CD4-positive, alpha-beta T cell treated with Interleukin-15 for 4 hours (primary cell): Measurements from ENCODE around the gene ARL15.
"Not testable (repeated sequence)": the region's sequence is repeated elsewhere in the genome, so short reads cannot be mapped to it uniquely, and the experiment has no call there.

Source experiments
- DNase-seq: peaks from one replicate; pipeline ENCODE4 v3.0.0-alpha.2; 2020; ENCODE audit warnings: low spot score

ARL15 gene

GRCh38 chr5:53982319-53982718 lies 328.1 kb downstream of the ARL15 start:
- not testable (repeated sequence) for DNase-seq

GRCh38 chr5:53980061-53980460 lies 330.3 kb downstream of the ARL15 start:
- no peak for DNase-seq

DNA sequence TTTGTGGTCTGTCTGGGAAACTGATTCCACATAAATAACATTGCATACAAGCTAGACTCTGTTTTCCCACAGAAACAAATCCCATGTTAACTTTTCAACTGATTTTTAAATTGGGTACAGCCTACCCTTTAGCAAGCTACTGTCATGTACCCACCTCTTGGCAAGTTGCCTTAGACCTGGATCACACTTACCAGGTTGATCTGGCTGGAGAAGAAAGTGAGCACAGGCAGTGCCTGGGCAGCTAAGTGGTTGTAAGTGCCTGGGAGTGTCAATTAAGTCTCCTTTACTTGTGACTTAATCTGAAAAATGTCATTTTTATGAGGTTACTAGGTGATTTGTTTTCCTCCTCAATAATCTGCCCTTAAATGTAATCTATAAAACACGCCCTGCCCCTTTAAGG lies 336.4 kb downstream of the ARL15 start:
- no peak for DNase-seq

- no peak for DNase-seq
These were observed 338.1 kb downstream of the ARL15 start for GRCh38 chr5:53972314-53972713.

- no peak for DNase-seq
These were observed 338.8 kb downstream of the ARL15 start for GRCh38 chr5:53971551-53971950.

DNA sequence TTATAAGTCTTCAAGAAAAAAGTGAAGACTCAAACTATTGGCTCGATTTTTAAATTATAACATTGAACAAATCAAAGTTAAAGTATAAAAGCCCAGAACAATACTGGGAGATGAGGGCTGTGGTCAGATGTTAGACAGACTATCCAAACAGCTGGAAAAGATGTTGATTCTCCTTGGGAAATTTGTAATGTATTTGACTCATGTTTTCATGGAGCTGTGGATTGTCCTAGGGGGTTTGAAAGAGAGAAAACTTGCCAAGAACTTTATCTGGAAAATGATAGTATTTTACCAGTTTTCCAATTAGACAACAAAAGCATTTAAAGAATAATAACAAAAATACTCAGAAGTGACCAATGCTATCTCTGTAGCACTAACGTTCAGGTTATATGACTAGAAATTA lies 339.2 kb downstream of the ARL15 start:
- no peak for DNase-seq

- DNase-seq = no peak
These were observed 339.9 kb downstream of the ARL15 start for GRCh38 chr5:53970475-53970874.

- no peak for DNase-seq
These were observed 341.1 kb downstream of the ARL15 start for GRCh38 chr5:53969176-53969730.

- DNase-seq = no peak
These were observed 344.9 kb downstream of the ARL15 start for GRCh38 chr5:53965459-53965858.

DNA sequence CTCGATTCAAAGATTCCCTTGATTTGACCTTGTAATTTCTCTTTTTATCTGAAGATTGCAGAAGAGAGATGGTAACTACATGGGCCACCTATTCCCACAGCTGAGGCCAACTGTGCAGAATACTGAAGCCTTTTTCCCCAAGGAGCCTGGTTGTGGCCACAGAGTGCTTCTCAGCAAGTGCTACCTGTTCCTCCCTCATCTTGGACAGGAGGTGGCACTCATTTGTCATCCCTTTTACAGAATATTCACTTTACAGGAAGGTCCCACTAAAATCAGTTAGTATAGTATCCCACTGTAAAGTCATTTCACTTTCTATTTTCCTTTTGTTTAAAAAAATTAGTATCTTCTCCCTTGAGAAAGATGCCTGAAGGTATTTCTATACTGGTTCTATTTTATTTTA lies 346.4 kb downstream of the ARL15 start:
- no peak for DNase-seq

- no peak for DNase-seq
These were observed 348.1 kb downstream of the ARL15 start for GRCh38 chr5:53962306-53962705.

DNA sequence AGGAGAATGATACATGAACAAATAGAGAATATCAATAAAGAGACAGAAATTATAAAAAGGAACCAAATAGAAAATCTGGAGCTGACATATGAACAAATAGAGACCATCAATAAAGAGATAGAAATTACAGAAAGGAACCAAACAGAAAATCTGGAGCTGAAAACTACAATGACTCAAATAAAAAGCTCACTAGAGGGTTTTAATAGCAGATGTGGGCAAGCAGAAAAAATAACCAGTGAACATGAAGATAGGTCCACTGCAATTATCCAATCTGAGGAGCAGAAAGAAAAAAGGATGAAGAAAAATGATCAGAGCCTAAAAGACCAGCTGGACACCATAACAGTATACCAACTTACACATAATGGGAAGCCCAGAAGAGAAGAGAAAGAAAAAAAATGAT lies 353.7 kb downstream of the ARL15 start:
- DNase-seq = no peak

DNA sequence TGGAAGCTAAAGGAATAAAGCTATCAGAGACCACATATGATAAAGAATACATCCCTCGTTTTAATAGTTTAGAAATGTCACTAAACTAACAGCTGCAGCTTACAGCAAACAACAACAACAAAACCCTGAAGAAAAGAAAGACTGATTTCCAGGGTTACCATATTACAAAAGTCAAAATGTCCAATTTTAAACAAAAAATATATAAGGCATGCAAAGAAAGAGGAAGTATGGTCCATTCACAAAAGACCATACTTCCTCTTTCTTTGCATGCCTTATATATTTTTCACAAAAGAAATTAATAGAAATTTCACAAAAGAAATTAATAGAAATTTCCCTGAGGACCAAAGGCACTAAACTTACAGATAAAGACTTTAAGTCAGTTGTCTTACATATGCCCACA lies 354.2 kb downstream of the ARL15 start:
- DNase-seq = no peak

- no peak for DNase-seq
These were observed 359.8 kb downstream of the ARL15 start for GRCh38 chr5:53950621-53951020.

DNA sequence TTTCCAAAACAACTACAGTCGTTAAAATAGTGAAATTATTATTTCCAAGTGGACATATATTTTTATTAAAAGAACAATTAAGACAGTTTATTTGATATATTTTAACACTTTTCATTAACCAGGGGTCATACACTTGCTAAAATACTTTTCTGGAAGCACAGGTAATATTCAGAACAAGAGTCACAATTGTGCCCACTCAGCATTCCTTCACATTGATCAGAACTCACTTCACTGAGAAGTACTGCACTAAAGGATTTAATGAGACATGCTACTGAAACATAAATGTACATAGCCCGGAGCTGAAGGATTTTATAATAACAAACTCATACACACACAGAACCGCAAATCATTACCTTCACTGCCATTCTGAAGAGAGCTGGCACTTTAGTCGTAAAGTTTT lies 361.8 kb downstream of the ARL15 start:
- DNase-seq = no peak

GRCh38 chr5:53946405-53947100 lies 363.8 kb downstream of the ARL15 start:
- DNase-seq = no peak

DNA sequence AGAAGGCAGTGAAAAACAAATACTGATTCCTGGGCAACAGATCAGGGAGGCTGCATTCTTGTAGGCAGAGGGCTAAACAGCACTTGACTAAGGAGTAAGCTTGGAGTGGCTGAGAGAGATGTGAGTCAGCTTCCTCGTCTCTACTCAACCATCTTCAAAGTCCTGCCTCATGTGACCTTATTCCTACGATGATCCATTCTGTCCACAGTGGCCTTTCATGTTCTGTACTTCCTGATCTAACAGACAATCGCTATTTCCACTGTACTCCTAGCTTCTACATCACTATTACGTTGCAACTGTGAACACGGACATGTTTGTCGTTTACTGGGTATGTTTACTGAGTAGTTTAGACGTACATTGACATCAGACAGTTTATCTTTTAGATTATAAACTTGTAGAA lies 365.4 kb downstream of the ARL15 start:
- no peak for DNase-seq

GRCh38 chr5:53943938-53944337 lies 366.4 kb downstream of the ARL15 start:
- DNase-seq = no peak

DNA sequence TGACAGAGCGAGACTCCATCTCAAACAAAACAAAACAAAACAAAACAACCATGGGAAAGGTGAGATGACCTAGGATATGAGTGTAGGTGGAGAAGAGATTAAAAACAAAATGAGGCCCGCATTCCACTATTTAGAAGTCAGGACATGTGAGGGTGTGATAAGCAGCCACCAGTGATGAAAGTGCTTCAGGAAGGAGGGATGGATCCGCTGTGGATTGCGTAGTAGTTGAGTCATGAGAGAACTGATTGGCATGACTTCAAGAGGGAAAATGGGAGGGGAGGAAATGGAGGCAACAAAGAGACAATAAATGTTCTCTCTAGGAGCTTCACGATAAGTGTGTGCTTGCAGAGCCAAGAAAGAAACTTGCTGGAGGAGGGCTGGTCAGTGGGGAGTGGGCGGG lies 367.6 kb downstream of the ARL15 start:
- DNase-seq = no peak

- no peak for DNase-seq
These were observed 369.5 kb downstream of the ARL15 start for GRCh38 chr5:53940921-53941320.

GRCh38 chr5:53937467-53937866 lies 372.9 kb downstream of the ARL15 start:
- no peak for DNase-seq

DNA sequence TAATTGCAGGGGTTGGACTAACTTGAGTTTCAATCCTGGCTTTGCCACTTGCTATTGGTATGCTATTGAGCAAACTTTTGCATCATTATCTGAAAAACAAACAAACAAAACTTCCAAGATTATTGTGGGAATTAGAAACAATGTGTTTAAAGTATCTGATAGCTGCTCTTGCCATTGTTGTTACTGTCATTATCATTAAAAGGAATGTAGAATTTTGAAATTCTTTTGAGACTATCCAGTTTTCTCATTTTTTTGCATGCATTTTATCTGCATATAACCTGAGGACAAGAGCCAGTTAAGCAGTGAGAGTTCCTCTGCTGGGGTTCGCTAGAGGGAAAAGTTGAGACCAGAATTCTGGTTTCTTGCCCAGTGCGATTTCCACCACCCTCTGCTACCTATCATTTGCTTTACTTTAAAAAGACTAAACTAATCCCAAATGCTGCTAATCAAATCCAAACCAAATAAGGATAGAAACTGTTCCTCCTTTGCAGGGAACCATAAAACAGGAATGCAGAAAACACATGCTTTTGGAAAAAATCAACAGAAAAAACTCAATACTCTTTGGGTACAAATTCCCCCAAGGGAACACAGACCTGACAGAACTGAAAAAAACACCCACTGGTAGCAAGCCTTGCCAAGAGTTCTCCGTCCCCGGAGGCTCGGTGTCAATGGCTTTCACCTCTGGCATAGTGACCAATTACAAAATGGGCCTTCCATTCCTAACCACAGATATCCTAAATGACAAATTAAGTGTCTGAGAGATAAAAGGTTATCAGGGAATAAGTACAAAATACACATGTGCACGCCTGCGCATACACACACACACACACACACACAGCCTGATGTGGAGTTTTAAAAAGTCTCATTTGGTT lies 373.7 kb downstream of the ARL15 start:
- DNase-seq = no peak

GRCh38 chr5:53934151-53934820 lies 376.1 kb downstream of the ARL15 start:
- no peak for DNase-seq
